HPDE6-E6E7 (cell line): Measurements from ENCODE around the gene PTPMT1.
A peak's percentile ranks its signal among the peaks of the same experiment; 100 is the strongest.

Source experiments
- DNase-seq: peaks from one replicate; pipeline ENCODE4 v3.0.0; 2011; ENCODE audit warnings: missing footprints; ENCODE audit errors: extremely low spot score

The PTPMT1 gene

DNA sequence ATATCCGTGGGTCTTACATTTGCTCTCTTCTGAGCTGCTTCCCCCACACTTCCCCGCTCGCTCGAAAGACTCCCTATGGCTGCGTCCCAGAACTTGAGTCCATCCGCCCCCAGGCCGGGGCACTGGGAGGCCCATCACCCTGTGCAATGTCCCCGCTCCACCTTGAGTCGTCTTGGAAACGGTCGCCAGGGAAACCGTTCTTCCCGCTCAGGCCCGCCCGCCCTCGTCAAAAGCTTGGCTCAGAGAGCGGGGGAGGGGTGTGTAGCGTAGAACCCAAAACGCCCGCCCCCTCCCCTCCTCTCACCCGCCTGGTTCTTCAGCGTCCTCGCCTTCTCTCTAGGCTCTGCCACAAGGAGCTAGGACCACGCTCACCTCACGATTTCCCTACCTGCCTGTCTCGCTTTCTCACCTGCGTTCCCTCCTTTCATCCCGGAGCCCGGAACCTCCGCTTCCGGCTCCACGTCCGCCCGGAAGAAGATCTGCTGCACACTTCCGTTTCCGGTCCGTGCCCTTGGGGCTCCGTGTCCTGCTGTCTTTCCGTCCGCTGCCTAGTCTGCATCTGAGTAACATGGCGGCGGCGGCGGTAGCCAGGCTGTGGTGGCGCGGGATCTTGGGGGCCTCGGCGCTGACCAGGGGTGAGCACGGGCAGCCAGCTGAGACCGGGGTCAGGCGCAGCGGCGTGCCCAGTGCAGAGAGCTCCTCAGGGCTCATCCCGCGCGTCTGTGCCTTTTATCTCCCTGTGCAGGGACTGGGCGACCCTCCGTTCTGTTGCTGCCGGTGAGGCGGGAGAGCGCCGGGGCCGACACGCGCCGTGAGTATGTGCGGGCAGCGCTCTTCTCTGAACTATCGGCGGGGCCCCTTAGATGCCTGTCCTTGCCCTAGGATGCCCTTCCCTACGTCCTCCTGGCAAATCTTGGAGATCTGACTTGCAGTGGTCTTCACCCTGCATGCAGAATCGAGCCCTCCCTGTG lies 13.4 kb downstream of the PTPMT1 start, which contains the start of the genes KBTBD4 and NDUFS3:
KBTBD4 (minus strand) TSS at position 447 of the 971 bp plus-strand sequence; CDS start at position 428, 19 bp downstream.
NDUFS3 (plus strand) TSS at position 551 of the 971 bp plus-strand sequence; CDS start at position 569, 18 bp downstream.
- DNase-seq, result peak; percentile 87

DNA sequence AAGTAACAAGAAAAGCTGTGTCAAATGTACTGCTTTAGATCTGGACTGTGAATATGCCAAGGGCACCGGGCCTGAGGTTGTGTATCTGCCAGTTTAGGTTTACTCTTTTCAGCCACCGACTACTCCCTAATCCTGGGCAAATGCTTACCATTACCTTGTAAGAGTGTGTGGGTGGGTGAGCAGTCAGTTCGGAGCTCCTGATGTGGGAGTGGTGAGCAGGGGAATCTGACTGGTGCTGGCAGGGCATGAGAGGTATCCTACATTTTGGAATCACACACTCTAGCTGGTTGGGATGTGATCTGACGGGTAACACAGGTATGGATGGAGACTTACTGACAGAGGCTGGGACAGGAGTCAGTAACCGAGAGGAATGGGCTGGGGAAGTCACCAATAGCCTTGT lies 18.4 kb downstream of the PTPMT1 start:
- DNase-seq, result no peak

DNA sequence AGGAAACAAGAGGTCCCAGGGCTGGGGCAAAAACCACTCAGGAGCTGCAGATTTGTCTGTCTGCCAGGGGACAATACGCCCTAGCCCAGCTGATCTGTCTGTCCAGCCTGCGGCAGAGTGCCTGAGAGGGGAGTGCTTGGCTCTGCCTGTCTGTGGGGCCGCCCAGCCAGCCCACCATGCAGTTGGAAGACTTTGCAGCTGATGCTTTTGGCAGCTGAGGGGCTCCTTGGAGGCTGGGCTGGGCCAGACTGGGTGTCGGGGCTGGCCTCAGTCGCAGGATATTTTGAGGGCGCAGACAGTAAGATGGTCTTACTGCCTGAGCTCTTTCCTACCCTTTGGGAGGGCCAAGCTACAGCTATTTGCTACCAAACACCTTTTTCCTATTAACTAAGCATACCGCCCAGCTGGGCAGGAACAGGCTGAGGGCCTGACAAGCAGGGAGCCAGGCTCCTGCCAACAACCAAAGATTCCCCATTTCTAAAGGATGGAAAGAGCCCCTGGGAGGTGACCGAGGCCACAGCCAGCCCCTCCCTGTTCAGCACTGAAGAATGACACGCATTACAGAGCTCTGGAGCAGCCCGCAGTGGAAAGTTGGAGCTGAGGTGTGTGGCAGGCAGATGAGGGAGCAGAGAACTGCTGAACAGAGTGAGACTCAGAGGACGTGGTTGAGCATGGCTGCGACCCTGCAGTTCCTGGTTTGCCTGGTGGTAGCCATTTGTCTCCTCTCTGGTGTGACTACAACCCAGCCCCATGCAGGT lies 20.9 kb downstream of the PTPMT1 start, which contains the start of gene FAM180B:
FAM180B (plus strand) TSS at position 581 of the 758 bp plus-strand sequence; CDS start at position 672, 91 bp downstream.
- DNase-seq, result no peak

DNA sequence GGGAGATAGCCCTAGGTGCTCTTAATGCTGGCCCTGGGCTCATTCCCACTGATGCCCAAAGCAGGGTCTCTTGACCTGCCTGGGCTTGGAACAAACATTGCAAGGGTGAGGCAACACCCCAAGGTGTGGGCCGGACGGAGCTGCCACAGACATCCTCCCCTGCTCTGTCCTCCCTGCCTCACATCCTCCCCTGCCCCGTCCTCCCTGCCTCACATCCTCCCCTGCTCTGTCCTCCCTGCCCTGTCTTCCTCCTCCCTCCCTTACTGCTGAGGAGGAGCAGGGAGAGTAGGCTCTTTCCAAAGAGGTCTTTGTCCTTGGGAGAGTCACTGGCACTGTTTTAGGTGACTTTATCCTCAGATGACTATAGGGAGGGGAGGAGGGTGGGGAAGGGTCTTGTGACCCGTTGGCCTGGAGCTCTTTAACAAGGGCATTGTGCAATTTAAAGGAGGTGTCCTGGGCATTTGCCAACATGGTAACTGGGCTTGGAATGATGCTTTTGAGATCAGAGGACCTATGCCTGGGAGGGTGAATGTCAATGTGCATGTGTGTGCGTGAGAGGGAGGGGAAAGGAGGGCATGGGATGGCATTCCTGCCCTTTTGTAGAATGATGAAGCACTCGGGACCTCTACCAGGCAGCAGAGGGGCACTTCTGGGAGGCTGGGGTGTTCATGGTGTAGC lies 21.8 kb downstream of the PTPMT1 start:
- DNase-seq, result no peak

DNA sequence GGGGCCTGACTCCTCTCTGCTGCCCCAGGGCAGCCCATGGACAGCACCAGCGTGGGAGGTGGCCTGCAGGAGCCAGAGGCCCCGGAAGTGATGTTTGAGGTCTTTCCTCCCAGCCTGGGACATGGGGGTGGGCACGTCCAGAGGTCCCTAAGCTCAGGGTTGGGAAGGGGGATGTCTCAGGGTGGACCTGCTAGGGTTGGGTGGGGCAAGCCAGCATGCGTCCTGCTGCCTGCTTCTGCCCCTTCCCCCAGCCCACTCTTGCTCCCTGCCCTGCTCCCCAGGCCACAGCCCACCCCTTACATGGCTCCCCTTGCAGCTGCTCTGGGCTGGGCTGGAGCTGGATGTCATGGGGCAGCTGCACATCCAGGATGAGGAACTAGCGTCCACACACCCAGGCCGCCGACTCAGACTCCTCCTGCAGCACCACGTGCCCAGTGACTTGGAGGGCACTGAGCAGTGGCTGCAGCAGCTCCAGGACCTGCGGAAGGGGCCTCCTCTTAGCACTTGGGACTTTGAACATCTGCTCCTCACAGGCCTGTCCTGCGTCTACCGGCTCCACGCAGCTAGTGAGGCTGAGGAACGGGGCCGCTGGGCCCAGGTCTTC lies 22.4 kb downstream of the PTPMT1 start:
- DNase-seq, result no peak

DNA sequence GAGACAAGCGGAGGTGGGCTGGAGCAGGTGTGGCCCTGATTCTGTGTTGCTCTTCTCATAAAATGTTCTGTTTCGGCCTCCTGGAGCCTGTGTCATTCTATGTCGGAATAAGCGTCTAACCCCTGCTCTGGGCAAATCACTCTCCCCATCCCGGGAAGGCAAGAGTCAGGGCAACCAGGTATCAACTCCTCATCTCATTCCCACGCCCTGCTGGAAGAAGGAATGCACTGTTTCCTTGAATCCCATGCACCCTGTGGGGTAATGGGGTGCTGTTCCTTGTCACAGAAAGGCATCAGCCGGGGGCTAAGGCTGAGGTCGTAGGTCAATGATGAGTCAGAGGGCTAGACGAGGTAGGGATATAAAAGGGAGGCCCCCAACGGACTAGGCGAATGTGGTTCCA lies 23.7 kb downstream of the PTPMT1 start:
- DNase-seq, result no peak

DNA sequence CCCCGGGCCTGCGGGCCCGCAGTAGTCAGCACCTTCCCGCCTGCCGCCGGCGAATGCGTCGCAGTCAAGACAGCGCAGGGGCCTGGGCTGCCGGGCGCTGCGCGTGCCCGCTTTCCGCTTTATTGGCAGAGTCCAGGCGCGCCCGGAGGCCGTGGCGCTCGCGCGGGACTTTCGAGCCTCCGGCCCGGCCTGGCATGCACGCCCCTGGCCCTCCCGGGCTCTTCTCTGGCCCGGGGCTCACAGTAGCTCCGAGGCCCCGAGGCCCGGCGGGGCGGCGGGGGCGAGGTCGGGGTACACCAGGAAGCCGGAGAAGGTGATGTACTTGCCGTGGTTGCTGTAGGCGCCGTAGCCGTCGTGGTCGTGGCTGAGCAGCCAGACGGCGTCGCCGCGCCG lies 24.2 kb downstream of the PTPMT1 start:
- no peak for DNase-seq

DNA sequence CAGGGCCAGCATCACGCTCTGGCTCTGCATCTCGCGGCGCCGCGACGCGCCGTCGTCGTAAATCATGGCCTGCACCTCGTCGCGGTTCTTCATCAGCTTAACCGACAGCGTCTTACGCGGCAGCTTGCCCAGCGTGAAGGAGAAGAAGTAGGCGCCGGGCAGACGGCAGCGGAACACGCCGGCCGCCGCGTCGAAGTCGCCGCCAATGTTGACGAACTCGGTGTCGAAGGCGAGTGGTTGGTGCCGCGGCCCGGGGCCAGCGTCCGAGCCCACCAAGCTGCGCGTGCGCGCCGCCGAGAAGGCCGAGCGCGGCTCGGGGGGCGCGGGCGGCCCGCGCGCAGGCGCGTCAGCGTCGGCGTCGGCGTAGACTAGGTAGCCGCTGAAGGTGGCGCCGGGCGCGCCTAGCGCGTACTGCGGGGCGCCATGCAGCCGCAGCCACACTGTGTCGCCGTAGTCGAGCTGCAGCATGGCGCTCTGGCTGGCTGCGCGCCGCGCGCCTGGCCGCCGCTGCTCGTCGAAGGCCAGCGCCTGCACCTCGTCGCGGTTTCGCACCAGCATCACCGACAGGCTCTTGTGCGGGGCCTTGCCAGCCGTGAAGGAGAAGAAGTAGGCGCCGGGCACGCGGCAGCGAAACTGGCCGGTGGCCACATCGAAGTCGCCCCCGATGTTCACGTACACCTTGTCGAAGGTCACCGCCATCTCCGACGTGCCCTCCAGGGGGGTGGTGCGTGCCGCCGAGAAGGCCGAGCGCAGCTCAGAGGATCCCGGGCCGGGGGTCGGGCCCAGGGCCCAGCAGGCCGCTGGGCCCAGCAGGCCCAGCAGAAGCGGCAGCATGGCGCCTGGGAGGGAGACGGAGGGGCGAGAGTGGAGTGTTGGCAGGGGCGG lies 24.8 kb downstream of the PTPMT1 start:
- DNase-seq, result no peak

DNA sequence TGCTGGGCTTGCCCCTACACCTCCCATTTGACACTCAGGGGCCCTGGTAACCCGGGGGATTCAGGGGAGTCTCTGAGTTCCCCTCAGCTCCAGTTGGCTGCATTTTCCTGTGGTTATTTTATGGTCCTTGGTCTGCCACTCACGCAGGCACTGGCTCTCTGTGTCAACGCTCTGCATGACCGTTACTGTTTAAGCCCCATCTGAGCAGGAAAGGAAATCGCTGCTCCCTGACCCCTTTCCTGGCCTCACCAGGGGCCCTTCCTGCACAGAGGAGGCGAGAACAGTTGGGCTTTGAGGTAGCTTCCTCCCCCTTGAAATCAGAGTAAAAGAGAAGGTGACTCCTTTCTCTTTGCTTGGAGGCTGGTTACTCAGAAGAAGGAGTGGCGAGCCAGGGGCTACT lies 26.4 kb downstream of the PTPMT1 start:
- no peak for DNase-seq

DNA sequence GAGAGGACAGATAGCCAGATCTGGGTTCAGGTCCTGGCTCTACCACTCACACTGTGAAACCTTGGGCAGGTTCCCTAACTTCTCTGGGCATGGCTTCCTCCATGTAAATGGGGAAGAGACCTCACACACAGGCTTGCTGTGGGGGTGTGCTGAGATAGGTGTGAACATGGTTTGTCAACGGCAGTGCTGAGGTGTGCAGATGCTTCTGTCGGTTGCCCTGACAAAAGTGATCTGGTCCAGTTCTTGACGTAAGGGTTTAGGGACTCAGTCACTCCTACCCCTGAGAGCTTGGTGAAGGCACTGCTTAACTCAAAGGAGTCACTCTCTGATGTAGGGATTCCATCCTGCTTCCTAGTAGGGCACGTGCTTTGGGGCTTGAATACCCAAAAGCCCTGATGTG lies 26.9 kb downstream of the PTPMT1 start:
- no peak for DNase-seq

DNA sequence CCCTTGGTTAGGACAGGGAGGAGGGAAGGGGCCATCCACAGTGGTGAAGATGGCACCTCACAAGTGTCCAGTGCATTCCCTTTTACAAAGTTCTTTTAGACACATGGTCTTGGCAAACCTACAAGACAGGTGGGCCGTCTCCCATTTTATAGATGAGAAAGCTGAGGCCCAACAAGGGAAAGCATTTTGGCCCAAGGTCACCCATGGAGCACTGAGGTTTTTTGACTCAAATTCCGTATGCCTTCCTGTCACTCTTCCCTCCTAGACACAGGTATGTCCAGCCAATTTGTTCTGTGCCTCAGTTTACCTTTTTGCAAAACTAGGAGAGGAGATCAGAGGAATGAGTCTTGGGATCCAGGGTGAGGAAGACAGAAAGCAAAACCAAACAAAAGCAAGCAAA lies 27.6 kb downstream of the PTPMT1 start:
- DNase-seq, result no peak

DNA sequence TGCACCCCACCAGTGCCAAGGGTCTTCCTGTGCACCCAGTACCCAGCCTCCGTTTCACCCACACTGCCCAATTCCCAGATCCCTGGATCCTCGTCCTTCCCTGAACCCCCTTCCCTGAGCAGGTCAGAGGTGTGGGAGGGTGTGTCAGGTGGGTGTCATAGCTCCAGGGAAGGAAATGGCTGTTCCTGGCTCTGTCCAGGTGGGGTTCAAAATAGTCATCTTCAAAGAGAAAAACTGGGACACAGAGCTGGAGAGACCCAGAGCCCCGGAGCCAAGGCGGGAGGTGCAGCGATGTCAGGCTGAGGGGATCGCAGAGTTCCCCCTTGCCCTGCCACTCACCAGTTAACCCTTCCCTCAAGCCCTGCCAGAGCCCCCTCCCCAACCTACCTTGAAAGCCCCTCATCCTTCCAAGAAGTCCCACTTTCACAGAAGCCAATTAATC lies 28.1 kb downstream of the PTPMT1 start:
- no peak for DNase-seq

DNA sequence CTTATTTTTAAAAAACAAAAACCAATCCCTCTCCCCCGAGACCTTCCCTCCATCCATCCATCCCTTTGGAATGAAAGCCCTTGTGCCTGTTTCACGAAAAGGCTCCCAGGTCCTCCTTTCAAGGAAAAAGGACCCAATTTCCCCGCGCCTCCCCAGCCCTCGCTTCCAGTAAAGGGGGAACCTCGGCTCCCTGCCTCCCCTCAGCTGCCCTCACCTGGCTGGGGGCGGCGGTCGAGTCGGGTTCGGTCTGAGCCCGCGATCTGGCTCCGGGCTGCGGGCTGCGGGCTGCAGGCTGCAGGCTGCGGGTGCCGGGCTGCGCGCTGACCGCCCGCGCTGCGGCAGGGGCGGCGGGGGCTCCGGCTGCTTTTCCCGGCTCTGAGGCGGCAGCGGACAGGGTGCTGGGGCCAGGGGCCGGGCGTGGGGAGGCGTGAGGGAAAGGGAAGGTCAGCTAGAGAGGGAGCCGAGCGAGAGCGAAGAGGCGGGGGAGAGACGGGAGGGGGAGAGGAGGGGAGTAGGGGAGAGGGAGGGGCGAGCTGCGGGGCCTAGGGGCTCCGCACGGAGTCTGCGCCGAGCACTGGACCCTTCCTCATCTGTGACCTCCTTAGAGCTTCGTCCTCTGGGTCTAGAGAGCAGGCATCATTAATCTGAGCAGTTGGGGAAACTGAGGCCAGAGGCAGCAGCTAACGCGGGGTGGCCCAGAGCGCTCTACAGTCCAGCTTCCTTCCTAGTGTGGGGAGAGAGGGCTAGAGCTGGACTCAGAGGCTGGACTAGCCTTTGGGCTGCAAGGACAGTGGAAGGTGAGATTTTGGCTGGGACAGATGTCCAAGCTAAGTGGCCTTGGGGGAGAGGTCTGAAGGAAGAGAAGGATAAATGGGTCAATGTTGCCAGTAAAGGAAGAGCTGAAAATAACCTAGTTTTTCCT lies 28.8 kb downstream of the PTPMT1 start, which contains the start of gene C1QTNF4:
C1QTNF4 (minus strand) TSS at position 478 of the 922 bp plus-strand sequence. CDS start 3,601 bp downstream, outside the sequence.
- DNase-seq, result no peak

DNA sequence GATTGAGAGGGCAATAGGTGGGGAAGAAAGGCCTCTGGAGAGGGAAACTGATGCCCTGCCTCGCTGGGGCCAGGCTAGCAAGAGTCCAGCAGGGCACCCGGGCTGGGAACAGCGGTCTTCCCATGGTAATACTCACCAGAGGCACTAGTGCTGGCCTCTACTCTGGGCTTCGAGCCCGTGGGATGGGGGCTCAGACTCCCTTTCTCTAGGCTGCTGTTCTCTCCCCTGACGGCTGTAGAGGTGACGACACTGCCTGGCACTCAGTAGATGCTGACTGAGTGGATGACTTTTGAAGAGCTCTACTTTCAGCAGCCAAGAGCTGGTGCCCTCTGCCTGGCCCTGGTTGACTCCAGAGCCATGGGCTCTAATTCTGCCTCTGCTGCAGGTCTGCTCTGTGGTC lies 29.6 kb downstream of the PTPMT1 start:
- no peak for DNase-seq

DNA sequence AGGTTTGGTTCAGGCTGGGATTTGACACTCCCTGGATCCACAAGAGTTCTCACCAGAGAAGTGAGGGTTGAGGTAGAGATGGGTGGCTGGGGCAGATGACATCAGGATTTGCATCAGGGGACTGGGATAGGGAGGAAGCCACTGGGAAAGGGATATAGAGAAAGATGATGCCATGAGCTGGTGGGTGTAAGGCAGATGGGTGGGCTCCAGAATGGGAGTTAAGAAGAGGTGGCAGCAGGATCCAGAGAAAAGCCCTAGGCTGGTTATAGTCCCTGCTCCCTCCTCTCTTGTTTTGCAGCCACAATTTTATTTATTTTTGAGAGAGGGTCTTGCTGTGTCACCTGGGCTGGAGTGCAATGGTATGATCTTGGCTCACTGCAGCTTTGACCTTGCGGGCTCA lies 30.6 kb downstream of the PTPMT1 start:
- DNase-seq, result no peak

DNA sequence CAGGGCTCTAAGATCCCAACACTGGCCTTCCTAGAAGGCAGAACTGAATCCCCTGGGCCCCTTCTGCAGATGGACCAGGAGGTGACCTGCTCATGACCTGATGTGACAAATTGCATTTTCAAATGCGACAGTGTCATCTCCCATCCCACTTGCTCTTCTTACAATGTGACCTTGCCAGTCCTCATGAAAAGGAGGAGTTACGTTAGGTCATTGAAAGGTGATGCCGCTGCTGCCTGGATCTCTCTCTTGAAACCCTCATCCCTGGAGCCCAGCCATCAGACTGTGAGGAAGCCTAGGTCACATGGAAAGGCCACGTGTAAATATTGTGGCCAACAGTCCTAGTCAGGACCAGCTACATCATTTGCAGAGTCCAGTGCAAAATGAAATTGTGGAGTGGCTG lies 34.5 kb downstream of the PTPMT1 start:
- no peak for DNase-seq

DNA sequence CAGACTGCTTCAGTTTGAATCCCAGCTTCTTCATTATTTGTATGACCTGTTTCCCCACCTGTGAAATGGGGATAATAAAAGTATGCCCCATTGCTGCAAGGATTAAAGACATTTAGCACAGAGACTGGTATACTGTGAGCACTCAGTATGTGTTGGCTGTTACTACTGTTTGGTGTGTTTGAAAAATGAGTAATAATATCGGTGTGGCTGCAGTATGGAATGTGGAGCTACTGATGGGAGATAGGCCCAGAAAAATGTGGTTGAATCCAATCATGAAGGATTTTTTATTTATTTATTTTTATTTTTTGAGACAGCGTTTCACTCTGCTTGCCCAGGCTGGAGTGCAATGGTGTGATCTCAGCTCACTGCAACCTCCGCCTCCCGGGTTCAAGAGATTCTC lies 37.9 kb downstream of the PTPMT1 start:
- no peak for DNase-seq

DNA sequence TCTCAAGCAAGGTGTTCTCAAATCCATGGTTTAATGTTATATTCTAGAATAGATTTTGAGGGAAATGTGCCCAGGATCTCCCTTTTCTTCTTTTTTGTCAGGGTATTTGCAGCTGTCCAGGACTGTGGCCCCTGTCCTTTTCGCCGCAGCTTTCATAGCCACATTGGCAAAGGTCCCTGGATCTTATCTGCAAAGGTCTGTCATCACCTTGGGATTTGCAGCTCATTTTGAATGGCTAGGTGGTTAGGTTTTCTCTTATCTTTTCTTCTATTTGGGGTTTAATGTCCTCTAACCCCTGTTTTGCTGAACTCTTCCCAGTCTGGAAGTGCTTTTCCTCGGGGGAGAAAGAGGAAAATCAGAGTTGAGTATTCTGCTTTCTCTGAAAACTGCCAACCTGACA lies 40.5 kb downstream of the PTPMT1 start:
- DNase-seq, result no peak

DNA sequence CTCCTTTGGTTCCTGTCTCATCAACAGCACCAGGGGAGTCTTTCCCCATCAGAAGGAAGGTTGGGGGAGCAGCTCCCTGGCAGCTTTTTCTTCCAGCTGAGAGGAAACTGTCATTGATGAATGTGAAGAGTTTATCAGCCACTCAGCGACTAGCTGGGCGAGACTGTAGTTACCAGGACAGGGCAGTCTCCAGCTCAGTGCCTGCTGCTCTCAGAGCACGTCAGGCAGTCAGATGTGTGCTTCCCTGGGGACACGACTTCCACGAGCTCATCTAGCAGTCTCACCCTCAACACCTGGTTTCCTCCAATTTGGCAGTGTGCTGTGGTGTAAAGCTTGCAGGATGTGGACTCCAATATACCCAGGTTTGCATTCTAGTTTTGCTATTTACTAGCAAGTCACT lies 41.3 kb downstream of the PTPMT1 start:
- no peak for DNase-seq
